NCI-H187 treated with DMSO at 0.1 percent for 48 hours (cell line): ENCODE results near the gene VWA5A.
"Not testable (repeated sequence)": the region's sequence is repeated elsewhere in the genome, so short reads cannot be mapped to it uniquely, and the experiment has no call there.

Experiments used
- DNase-seq: peaks from one replicate; lab custom pipeline; 2025; lab: John Stamatoyannopoulos, UW

The VWA5A gene

GRCh38 chr11:124093330-124093729, 21.9 kb upstream of the VWA5A start:
- no peak for DNase-seq

- no peak for DNase-seq
These were observed 20.5 kb upstream of the VWA5A start for GRCh38 chr11:124094731-124095130.

DNA sequence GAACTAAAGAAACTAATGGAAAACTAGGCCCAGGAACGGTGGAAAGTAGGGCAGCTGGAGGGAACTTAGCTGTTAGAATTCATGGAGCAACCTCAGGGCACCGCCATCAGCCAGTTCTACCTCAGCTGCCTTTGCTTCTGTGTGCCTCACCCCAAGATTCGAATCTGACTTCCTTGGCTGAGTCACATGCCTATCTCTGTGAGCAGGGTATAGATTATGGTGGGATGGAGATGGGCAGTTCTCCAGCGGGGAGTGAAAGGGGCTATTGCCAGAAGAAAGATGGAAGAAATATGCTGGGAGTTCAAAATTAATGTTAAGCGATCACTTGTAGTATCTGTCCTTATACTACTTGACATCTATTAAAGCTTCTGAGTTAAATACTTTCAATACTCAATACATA, 18.9 kb upstream of the VWA5A start:
- DNase-seq = no peak

DNA sequence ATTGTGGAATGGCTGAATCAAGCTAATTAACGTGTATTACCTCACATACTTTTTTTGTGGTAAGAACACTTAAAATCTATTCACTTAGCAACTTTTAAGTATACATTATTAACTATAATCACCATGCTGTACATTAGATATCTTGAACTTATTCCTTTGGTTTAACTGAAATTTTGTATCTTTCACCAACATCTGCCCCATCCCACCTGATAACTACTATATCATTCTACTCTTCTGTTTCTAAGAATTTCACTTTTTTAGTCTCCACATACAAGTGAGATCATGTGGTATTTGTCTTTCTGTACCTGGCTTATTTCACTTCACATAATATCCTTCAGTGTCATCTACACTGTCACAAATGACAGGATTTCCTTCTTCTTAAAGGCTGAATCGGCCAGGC, 17.1 kb upstream of the VWA5A start:
- DNase-seq = no peak

DNA sequence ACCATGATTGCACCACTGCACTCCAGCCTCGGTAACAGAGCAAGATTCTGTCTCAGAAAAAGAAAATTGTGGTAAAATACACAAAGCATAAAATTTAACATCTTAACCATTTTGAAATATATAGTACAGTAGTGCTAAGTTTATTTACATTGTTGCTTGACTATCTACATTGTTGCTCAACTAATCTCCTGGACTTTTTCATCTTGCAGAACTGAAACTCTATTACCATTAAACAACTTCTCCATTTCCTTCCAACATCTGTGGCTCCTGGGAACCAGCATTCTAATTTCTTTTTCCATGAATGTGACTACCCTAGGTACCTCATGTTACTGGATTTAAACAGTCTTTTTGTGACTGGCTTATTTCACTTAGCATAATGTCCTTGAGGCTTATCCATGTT, 13.5 kb upstream of the VWA5A start:
- DNase-seq = no peak

- DNase-seq = no peak
These were observed 7.1 kb upstream of the VWA5A start for GRCh38 chr11:124108156-124108555.

DNA sequence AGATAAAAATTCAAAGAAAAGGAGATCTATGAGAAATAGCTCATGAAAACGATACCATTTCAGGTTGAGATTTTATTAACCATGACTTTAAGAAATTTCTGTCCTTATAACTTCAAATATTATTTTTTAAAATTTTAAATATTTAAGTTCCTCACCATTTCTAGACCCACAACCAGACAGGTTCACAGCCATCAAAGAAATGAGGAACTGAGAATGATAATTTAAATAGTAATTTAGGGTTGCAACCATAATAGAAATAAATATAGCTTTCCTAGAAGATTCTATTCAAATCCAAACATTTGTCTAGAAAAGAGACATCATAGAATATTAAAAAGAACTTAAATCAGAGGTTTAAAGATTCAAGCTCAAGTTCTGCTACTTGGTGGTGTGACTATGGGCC, 5.9 kb upstream of the VWA5A start:
- no peak for DNase-seq

- no peak for DNase-seq
These were observed 5.0 kb upstream of the VWA5A start for GRCh38 chr11:124110201-124110600.

DNA sequence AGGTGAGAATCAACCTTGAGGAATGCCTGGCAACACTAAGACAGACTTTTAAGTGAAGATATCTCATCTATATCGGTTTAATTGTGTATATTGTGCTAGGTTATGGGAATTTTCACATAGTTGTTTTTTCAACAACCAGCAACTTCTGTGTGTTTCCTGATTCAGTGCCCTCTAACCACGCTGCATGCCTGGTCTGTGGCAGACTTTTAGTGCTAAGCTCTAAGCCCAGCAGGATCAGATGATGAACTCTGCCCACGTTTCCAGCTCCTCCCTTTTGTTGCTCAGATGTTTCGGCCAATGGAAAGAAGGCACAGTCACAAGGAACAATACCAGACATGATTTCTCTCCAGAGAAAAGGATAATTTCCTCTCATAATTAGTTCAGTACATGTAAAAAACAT, 1.4 kb upstream of the VWA5A start:
- no peak for DNase-seq

GRCh38 chr11:124115782-124116616, 749 bp downstream of the VWA5A start:
- DNase-seq = no peak

- no peak for DNase-seq
These were observed 3.9 kb downstream of the VWA5A start for GRCh38 chr11:124119103-124119502.

- no peak for DNase-seq
These were observed 5.6 kb downstream of the VWA5A start for GRCh38 chr11:124120891-124121290.

DNA sequence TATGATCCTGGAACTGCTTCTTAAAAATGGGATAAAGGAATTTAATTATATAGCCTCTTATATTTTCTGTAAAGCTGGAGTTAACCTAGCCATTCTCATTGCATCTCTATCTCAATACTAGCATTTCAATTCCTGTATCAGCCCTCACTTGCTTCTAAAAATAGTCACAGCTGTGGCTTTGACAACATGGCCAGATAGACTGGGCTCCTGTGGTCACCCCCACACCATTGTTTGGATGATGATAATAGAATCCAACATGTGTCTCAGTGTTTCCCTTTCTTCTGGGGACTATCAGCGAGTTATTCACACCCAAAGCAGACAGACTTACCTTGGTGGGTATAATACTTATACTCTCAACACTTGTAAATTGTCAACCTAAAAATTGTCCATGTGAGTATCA, 6.9 kb downstream of the VWA5A start:
- no peak for DNase-seq

GRCh38 chr11:124123622-124124021, 8.4 kb downstream of the VWA5A start:
- DNase-seq = no peak

GRCh38 chr11:124127134-124127533, 11.9 kb downstream of the VWA5A start:
- not testable (repeated sequence) for DNase-seq

DNA sequence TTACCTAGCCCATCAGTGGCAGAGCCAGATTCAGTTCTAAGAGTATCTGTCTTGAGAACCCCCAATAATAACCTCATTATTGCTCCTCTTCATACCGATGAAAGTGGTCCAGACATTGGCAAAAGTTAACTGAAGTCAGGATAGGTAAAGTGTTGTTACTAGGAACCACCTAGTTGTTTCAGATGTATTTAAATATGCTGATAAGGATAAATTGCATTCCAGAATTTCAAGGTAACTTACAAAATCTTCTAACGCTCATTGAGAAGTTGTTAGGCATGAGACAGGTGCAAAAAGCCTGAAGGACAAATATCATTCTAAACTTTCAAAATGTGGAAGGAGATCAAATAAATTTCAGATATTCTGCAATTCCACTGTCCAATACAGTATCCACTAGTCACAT, 27.8 kb downstream of the VWA5A start:
- no peak for DNase-seq

DNA sequence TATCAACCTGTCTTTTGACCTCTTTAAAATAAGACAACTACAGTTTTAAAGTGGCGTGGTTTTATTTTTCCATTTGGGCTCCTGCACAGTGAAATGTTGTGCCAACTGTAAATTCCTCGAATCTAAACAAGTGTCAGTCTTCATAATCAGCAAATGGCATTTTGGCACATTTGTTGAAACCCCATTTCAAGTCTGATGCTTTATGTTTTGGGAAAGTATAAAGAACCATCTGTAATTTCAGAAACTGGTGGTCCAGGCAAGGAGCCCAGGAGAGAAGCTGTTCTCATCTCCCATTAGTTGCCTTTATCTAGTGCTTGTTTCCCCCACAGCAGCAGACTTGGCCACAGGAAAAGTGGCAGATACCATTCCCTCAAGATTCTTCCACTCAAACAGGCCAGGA, 32.7 kb downstream of the VWA5A start:
- DNase-seq = no peak

GRCh38 chr11:124150684-124151083, 35.4 kb downstream of the VWA5A start:
- no peak for DNase-seq

GRCh38 chr11:124152770-124153407, 37.6 kb downstream of the VWA5A start:
- no peak for DNase-seq

GRCh38 chr11:124153821-124154220, 38.6 kb downstream of the VWA5A start:
- no peak for DNase-seq

DNA sequence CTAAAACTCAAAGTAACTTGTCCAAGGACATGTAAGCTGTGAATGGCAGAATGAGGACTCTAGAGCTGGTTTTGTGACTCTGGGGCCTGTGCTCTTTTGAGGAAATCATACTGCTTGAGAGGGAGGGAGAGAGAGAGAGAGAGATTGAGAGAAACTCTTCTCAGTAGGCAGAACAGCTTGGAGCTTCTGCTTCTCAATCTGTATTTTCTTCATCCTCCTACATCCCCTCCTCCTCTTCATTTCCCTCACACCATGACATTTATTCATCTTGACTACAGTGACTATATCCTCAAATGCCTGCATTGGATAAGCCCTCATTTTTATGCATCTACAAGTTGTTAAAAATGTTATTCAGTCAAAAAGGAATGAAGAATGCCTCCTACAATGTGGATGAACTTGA, 44.2 kb downstream of the VWA5A start:
- DNase-seq = no peak

GRCh38 chr11:124160986-124161385, 45.7 kb downstream of the VWA5A start:
- DNase-seq = no peak

DNA sequence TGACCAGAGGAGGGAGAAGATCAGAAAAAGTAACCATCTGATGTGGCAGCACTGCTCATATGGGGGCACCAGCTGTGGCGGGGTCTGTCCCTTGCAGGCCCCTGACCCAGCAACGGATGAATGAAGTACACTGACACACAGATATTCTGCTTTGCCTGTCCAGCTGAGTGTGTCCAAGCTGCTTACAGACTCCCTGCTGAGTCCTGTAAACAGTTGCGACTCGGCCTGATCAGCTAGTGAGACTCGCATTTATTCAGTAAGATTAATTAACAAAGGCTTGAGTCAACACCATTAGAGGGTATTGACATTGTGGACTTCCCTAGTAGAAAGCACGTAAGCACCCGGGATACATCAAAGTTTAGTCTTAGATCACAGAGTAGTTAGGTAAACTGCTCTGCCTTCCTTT, 52.6 kb downstream of the VWA5A start:
- no peak for DNase-seq

DNA sequence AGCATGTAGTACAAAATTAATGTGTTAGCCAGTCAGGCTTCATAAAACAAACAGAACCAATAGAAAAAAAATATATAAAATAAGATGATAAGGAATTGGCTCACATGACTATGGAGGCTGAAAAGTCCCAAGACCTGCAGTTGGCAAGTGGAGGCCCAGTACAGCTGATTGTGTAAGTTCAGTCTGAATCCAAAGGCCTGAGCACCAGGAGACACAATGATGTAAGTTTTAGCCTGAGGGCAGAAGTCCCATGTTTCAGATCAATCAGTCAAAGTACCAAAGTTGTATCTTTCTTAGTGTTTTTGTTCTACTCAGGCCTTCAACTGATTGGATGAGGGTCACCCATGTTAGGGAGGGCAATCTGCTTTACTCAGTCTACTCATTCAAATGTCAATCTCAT, 53.5 kb downstream of the VWA5A start:
- no peak for DNase-seq
